ENCODE results near the gene CACNA1A. TPM values are rescaled to one million over a fixed set of nuclear protein-coding genes. Genes with fewer than 3 reads are reported as not detected.

CACNA1A gene
- total and polyA plus RNA-seq, 2 of the 4 experiments (the other 2 are of a cell fraction): 5.9 to 15.0 TPM

- DNase-seq (no peak), ATAC-seq (ENCODE audit: low read depth) (no peak)
- ChIA-PET POLR2A (ENCODE audit: unreplicated experiment) (no interaction called here), CTCF (no interaction called here)
- Histone ChIP-seq H3K9me1 (ENCODE audit: insufficient read depth, low read length) (no peaks in the 10 kb centered on the region), H2AK5ac (ENCODE audit: low read depth, low read length) (no peak overlapping the region), H4K20me1 (ENCODE audit: insufficient read depth, low read length) (no peaks in the 10 kb centered on the region), H3K27ac (ENCODE audit: insufficient read depth, low read length) (no peak overlapping the region), H3K4me2 (ENCODE audit: low read depth, low read length) (no peak overlapping the region), H3K14ac (replicated peaks; ENCODE audit: low read depth, low read length) (no peak overlapping the region), H3K9ac (ENCODE audit: low read depth, low read length) (no peak overlapping the region), H4K5ac (ENCODE audit: low read depth, low read length) (no peak overlapping the region), H3K23ac (ENCODE audit: low read depth, low read length) (no peak overlapping the region), H3K4me1 (ENCODE audit: control insufficient read depth, insufficient read depth, low read length) (no peaks in the 10 kb centered on the region), H4K91ac (ENCODE audit: insufficient read depth, low read depth, low read length) (no peak overlapping the region), H3K9me3 (ENCODE audit: control insufficient read depth, insufficient read depth, low read length) (peaks cover 5% of the 10 kb centered on the region; the same call in 1 of the 2 replicates), H3K79me1 (ENCODE audit: low read depth in 1 of 2, low read length in 2 of 2) (no peaks in the 10 kb centered on the region), H2BK20ac (ENCODE audit: low read depth, low read length) (no peak overlapping the region), H2BK5ac (ENCODE audit: low read depth, low read length, poor library complexity, severe bottlenecking) (no peak overlapping the region), H3K27me3 (ENCODE audit: control insufficient read depth, insufficient read depth, low read length) (no peaks in the 10 kb centered on the region), H4K8ac (ENCODE audit: low read depth in 2 of 2, low read length in 2 of 2) (no peak overlapping the region), H2BK120ac (ENCODE audit: low read depth, low read length) (no peak overlapping the region), H3K56ac (ENCODE audit: extremely low read depth, insufficient read depth, low read length) (no peak overlapping the region), H3K36me3 (ENCODE audit: control insufficient read depth, insufficient read depth, low read length) (no peaks in the 10 kb centered on the region), H2BK15ac (ENCODE audit: low read depth, low read length) (no peak overlapping the region), H2AK9ac (replicated peaks; ENCODE audit: low read depth, low read length, poor library complexity) (no peak overlapping the region), H3K18ac (ENCODE audit: low read depth, low read length) (no peak overlapping the region), H3K4ac (ENCODE audit: low read depth, low read length) (no peak overlapping the region), H2AFZ (replicated peaks; ENCODE audit: low read length, poor library complexity) (no peak overlapping the region), H3K4me3 (ENCODE audit: insufficient read depth, low read depth, low read length) (no peak overlapping the region)
- no TSS peak for BruUV-seq (replicated peaks)
- in situ Hi-C loops (cut with MboI; ENCODE audit: low sequenced_read_pairs): no loop called here
- TF ChIP-seq ELK1 (IDR thresholded peaks at IDR 0.05; ENCODE audit: borderline replicate concordance, low read depth, low read length) (no peak), RCOR1 (IDR thresholded peaks at IDR 0.05; ENCODE audit: insufficient replicate concordance, low read length) (no peak), RAD21 (IDR thresholded peaks at IDR 0.05; ENCODE audit: low read length) (no peak), CTCF (conservative IDR thresholded peaks at IDR 0.05; ENCODE audit: low read depth, low read length) (no peak), FOS (IDR thresholded peaks at IDR 0.05; ENCODE audit: low read depth, low read length) (no peak), MAFK (IDR thresholded peaks at IDR 0.05; ENCODE audit: low read depth, low read length) (no peak), MAZ (IDR thresholded peaks at IDR 0.05; ENCODE audit: borderline replicate concordance, low read depth, low read length) (no peak), POLR2A (IDR thresholded peaks at IDR 0.05; ENCODE audit: low read depth, low read length) (no peak), MXI1 (IDR thresholded peaks at IDR 0.05; ENCODE audit: borderline replicate concordance, low read depth, low read length) (no peak), SMC3 (IDR thresholded peaks at IDR 0.05; ENCODE audit: low read depth, low read length) (no peak), CHD1 (IDR thresholded peaks at IDR 0.05; ENCODE audit: low read depth, low read length) (no peak), BHLHE40 (IDR thresholded peaks at IDR 0.05; ENCODE audit: low read depth, low read length) (no peak), CEBPB (IDR thresholded peaks at IDR 0.05; ENCODE audit: low read depth, low read length) (no peak), NFE2L2 (IDR thresholded peaks at IDR 0.05; ENCODE audit: low read depth, low read length) (no peak), USF2 (IDR thresholded peaks at IDR 0.05; ENCODE audit: low read depth, low read length) (no peak), RFX5 (IDR thresholded peaks at IDR 0.05; ENCODE audit: low read depth, low read length) (no peak)
- WGBS, 2 experiments (ENCODE audit: extremely low coverage in 2 of 2, insufficient read length in 1 of 2): 78% methylated on average over 10 of the region's 12 CpGs; no CpG with 5 or more reads in 1 of the 2 experiments
- dilution Hi-C loops (cut with HindIII; ENCODE audit: low sequenced_read_pairs, unreplicated experiment): no loop called here
- intact Hi-C loops (cut with micrococcal nuclease): no loop called here
These were observed 158.9 kb downstream of the CACNA1A start for GRCh38 chr19:13347367-13347766.

Data from IMR-90 (cell line).